Thyroid gland (tissue), 4 donors: ENCODE data around the gene GOLPH3.

Source experiments
- POLR2A ChIP-seq, 2 donors: fragments of 450-650 bp; IDR thresholded peaks; one replicate each; pipeline ENCODE4 v1.6.1; 2017; ENCODE audit warnings: antibody characterized with exemption in 2 of 2, mild to moderate bottlenecking in 2 of 2, moderate library complexity in 1 of 2
- TF ChIP-seq, protein P1 (sequence below), 6 experiments: fragments of 200-600 bp in 3 of 6; fragments of 450-650 bp in 3 of 6; sonication (generic) in 3 of 6; IDR thresholded peaks; one replicate each; pipeline ENCODE4 v1.5.1; 2016 to 2019; ENCODE audit warnings: antibody characterized with exemption in 6 of 6, mild to moderate bottlenecking in 2 of 6, inconsistent platforms in 1 of 6, moderate library complexity in 1 of 6

DNA sequence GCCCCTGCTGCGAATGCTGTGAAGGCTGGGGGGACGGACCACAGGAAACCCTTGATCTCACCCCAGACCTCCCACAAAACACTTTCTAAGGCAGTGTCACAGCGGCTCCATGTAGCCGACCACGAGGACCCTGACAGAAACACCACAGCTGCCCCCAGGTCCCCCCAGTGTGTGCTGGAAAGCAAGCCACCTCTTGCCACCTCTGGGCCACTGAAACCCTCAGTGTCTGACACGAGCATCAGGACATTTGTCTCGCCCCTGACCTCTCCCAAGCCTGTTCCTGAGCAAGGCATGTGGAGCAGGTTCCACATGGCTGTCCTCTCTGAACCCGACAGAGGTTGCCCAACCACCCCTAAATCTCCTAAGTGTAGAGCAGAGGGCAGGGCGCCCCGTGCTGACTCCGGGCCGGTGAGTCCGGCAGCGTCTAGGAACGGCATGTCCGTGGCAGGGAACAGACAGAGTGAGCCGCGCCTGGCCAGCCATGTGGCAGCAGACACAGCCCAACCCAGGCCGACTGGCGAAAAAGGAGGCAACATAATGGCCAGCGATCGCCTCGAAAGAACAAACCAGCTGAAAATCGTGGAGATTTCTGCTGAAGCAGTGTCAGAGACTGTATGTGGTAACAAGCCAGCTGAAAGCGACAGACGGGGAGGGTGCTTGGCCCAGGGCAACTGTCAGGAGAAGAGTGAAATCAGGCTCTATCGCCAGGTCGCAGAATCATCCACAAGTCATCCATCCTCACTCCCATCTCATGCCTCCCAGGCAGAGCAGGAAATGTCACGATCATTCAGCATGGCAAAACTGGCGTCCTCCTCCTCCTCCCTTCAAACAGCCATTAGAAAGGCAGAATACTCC, 84.7 kb downstream of the GOLPH3 start:
- TF ChIP-seq, protein P1, sequence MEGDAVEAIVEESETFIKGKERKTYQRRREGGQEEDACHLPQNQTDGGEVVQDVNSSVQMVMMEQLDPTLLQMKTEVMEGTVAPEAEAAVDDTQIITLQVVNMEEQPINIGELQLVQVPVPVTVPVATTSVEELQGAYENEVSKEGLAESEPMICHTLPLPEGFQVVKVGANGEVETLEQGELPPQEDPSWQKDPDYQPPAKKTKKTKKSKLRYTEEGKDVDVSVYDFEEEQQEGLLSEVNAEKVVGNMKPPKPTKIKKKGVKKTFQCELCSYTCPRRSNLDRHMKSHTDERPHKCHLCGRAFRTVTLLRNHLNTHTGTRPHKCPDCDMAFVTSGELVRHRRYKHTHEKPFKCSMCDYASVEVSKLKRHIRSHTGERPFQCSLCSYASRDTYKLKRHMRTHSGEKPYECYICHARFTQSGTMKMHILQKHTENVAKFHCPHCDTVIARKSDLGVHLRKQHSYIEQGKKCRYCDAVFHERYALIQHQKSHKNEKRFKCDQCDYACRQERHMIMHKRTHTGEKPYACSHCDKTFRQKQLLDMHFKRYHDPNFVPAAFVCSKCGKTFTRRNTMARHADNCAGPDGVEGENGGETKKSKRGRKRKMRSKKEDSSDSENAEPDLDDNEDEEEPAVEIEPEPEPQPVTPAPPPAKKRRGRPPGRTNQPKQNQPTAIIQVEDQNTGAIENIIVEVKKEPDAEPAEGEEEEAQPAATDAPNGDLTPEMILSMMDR (IDR thresholded peaks at IDR 0.05): no peak
- TF ChIP-seq POLR2A (IDR thresholded peaks at IDR 0.05): no peak
